HCT116 (cell line): ENCODE results near the gene GRM3. TPM values are rescaled to one million over a fixed set of nuclear protein-coding genes. Genes with fewer than 3 reads are reported as not detected.

ENCODE experiments used
- ATAC-seq: fragments of 200-7000 bp; cut with Tn5 transposase; 2 replicates; pipeline ENCODE4 v1.9.1; 2020; ENCODE audit warnings: mild to moderate bottlenecking, moderate library complexity
- BruUV-seq: library from RNA; stranded (reverse); fragments of 400-500 nt; replicated peaks from 2 replicates; lab custom pipeline; 2021; lab: Mats Ljungman, UMichigan
- CTCF ChIA-PET: fragments of 300-600 bp; sonication (Branson Sonifier 250); formaldehyde crosslinking; loops from one replicate; lab custom pipeline; 2021; ENCODE audit warnings: antibody characterized with exemption; lab: Charles Lee
- POLR2A ChIA-PET: fragments of 300-600, 350-600 bp; sonication (Branson Sonifier 250); formaldehyde crosslinking; loops from one replicate; lab custom pipeline; 2021; ENCODE audit warnings: antibody characterized with exemption; lab: Charles Lee
- RAD21 ChIA-PET, 2 experiments: fragments of 300-600 bp; sonication (Branson Sonifier 250); formaldehyde crosslinking; loops; one replicate each; lab custom pipeline; 2023; ENCODE audit warnings: low total read pairs in 2 of 2; ENCODE audit not compliant: uncharacterized antibody in 2 of 2, unreplicated experiment in 2 of 2, low non-redundant PET in 1 of 2; lab: Charles Lee
- DNase-seq: peaks from one replicate; pipeline ENCODE4 v3.0.0-alpha.2; 2010; ENCODE audit warnings: low read depth, low spot score
- H2AFZ ChIP-seq: fragments of 200-600 bp; shearing (Covaris generic), sonication (generic); 2 replicates; pipeline ENCODE4 v1.6.1; 2017; ENCODE audit warnings: low read depth, mixed run types, mixed read lengths, antibody characterized with exemption, low read length; ENCODE audit not compliant: poor library complexity, severe bottlenecking
- H3K27ac ChIP-seq: 2 replicates; pipeline ENCODE4 v1.5.1; 2012; ENCODE audit warnings: low read depth, low read length
- H3K27me3 ChIP-seq: fragments of 200-600 bp; sonication (generic); 2 replicates; pipeline ENCODE4 v1.6.1; 2016; ENCODE audit warnings: mixed run types, low read length, mixed read lengths; ENCODE audit not compliant: insufficient read depth
- H3K36me3 ChIP-seq, 2 experiments: fragments of 200-500 bp in 1 of 2; fragments of 200-600 bp in 1 of 2; sonication (Bioruptor generic) in 1 of 2; sonication (generic) in 1 of 2; 2 replicates each; pipeline versions ENCODE4 v1.5.1 to v1.6.1; 2014 to 2016; ENCODE audit warnings: low read length in 2 of 2, inconsistent platforms in 1 of 2, mixed read lengths in 1 of 2, mixed run types in 1 of 2; ENCODE audit not compliant: insufficient read depth in 2 of 2, control insufficient read depth in 1 of 2
- H3K4me1 ChIP-seq, 2 experiments: fragments of 200-600 bp in 1 of 2; sonication (generic) in 1 of 2; 2 replicates each; pipeline versions ENCODE4 v1.5.1 to v1.6.1; 2012 to 2017; ENCODE audit warnings: low read length in 2 of 2, inconsistent platforms in 1 of 2, mild to moderate bottlenecking in 1 of 2, mixed read lengths in 1 of 2, mixed run types in 1 of 2, moderate library complexity in 1 of 2; ENCODE audit not compliant: insufficient read depth in 2 of 2, control insufficient read depth in 1 of 2
- H3K4me2 ChIP-seq: fragments of 200-600 bp; sonication (generic); 2 replicates; pipeline ENCODE4 v1.6.1; 2017; ENCODE audit warnings: mixed run types, low read length, mixed read lengths
- H3K4me3 ChIP-seq, 2 experiments: fragments of 200-600 bp in 1 of 2; sonication (generic) in 1 of 2; replicated peaks in 1 of 2; 2 replicates each; pipeline ENCODE4 v1.5.1; 2011 to 2016; ENCODE audit warnings: low read length in 2 of 2, control low read depth in 1 of 2, low read depth in 1 of 2, mild to moderate bottlenecking in 1 of 2, mixed read lengths in 1 of 2, mixed run types in 1 of 2
- H3K79me2 ChIP-seq: fragments of 200-600 bp; sonication (generic); 2 replicates; pipeline ENCODE4 v1.6.1; 2017; ENCODE audit warnings: mild to moderate bottlenecking, mixed run types, low read length, moderate library complexity, mixed read lengths; ENCODE audit not compliant: insufficient read depth
- H3K9ac ChIP-seq: fragments of 200-600 bp; sonication (generic); 2 replicates; pipeline ENCODE4 v1.6.1; 2016; ENCODE audit warnings: low read length, mixed read lengths
- H3K9me2 ChIP-seq: fragments of 200-600 bp; sonication (generic), shearing (Covaris generic); 2 replicates; pipeline ENCODE4 v1.6.1; 2017; ENCODE audit warnings: mixed run types, mild to moderate bottlenecking, moderate library complexity; ENCODE audit not compliant: insufficient read depth
- H3K9me3 ChIP-seq, 2 experiments: fragments of 200-500 bp in 1 of 2; fragments of 200-600 bp in 1 of 2; sonication (Bioruptor generic) in 1 of 2; sonication (generic) in 1 of 2; 2 replicates each; pipeline ENCODE4 v1.6.1; 2014 to 2017; ENCODE audit warnings: low read length in 2 of 2, mixed read lengths in 2 of 2, inconsistent platforms in 1 of 2, low read depth in 1 of 2, mild to moderate bottlenecking in 1 of 2, mixed run types in 1 of 2, moderate library complexity in 1 of 2; ENCODE audit not compliant: control insufficient read depth in 1 of 2, insufficient read depth in 1 of 2
- H4K20me1 ChIP-seq: fragments of 200-600 bp; sonication (generic), shearing (Covaris generic); 2 replicates; pipeline ENCODE4 v1.6.1; 2017; ENCODE audit warnings: mixed run types, mild to moderate bottlenecking, moderate library complexity; ENCODE audit not compliant: insufficient read depth
- YY1 ChIP-seq: IDR thresholded peaks from 2 replicates; pipeline ENCODE4 v1.6.1; 2011; ENCODE audit warnings: low read length, low read depth, moderate library complexity, mild to moderate bottlenecking; ENCODE audit not compliant: insufficient replicate concordance; ENCODE audit errors: extremely low read depth
- intact Hi-C: fragments of 100-400 bp; cut with micrococcal nuclease; formaldehyde crosslinking; loops from 2 replicates; pipeline ENCODE4 v1.10.0; 2022
- total RNA-seq: library from RNA; stranded (reverse); gene quantifications from one replicate; pipeline ENCODE4 v1.2.1, GENCODE V29; 2021; ENCODE audit not compliant: unreplicated experiment

Gene GRM3
- total RNA-seq, 1 experiment from 2014 or later, result not detected

DNA sequence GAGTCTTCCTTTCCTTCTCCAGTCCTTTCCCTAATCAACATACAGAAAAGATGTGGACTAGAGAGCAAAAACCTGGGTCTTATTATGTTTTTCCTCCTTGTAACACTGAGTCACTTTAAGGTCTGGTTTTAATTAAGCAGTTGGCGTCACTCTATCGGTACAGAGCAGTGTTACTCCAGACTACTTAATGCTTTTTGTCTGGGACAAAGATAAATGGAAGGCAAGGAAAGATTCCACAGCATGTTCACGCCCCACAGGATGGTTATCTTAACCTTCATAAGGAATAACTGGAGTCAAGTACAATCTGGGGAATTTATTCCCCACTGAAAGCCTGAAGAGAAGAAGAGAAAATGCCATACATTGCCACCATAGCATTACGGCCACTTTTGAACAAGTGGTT lies 270.0 kb downstream of the GRM3 start:
- no peaks in the 10 kb centered on the region for H3K9me3 ChIP-seq
- H2AFZ ChIP-seq, result no peak overlapping the region
- intact Hi-C loops, result loop anchor here (1.0 to 5.0 kb wide), 2 partner anchors 235 to 324 kb away; no protein-coding TSS in a partner anchor
- CTCF ChIA-PET, result interaction anchor here (1.1 kb wide), 1 partner anchor 235 kb away, joined by 3 read pairs; no protein-coding TSS in a partner anchor
- H3K36me3 ChIP-seq, result 0 out of 4 replicates have a peak, but pooled peaks cover 0 to 4% of the 10 kb centered on the region in 2 experiments
- H3K4me1 ChIP-seq, result no peaks in the 10 kb centered on the region
- H3K4me2 ChIP-seq, result no peak overlapping the region
- H3K27ac ChIP-seq, result no peak overlapping the region
- no peak for TF ChIP-seq YY1
- RAD21 ChIA-PET, result no interaction called here
- no peaks in the 10 kb centered on the region for H3K79me2 ChIP-seq
- DNase-seq, result no peak
- no peaks in the 10 kb centered on the region for H4K20me1 ChIP-seq
- no TSS peak for BruUV-seq
- no peaks in the 10 kb centered on the region for H3K9me2 ChIP-seq
- POLR2A ChIA-PET, result no interaction called here
- no peak for ATAC-seq
- H3K9ac ChIP-seq, result no peak overlapping the region
- H3K27me3 ChIP-seq, result no peaks in the 10 kb centered on the region
- no peak overlapping the region for H3K4me3 ChIP-seq
